ENCODE data around the gene PIANP. TPM values are rescaled to one million over a fixed set of nuclear protein-coding genes. Genes with fewer than 3 reads are reported as not detected.

PIANP gene
- total RNA-seq, 4 donors from 2014 or later, result 0.11 to 0.19 TPM; not detected in 2

DNA sequence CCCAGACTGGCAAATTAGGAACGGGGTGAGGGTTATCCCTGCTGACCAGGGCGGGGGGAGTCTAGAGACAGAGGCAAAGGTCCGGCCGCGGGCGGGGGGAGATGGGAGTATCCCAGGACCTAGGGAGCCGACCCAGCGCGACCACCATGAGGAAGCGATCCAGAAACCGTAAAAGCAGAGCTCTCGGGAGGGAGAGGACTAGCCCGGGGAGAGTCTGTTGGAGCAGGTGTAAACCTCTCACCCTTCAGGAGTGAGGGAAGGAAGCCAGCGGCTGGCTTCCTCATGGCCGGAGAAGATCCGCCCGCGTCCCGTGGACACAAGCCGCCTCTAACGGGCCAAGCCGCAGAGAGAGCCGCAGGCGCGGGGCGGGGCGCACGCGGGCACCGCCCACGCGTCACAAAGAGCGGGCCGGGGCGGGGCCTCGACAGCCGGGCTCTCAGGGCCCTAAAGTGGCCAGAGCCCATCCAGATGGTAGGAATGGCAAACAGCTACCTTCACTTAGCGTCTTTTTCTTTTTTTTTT is 53.5 kb downstream of the PIANP start, which contains the start of gene ACRBP:
Gene ACRBP (minus strand): TSS at position 350 of the 522 bp plus-strand sequence. CDS start 66 bp downstream, at position 284.
- no peak for DNase-seq
- Histone ChIP-seq H3K27ac (peak within 1 kb of the TSS; percentile 54 to 71 (median 64)), H3K27me3 (no peaks in the 10 kb centered on the region), H3K36me3 (peaks cover 10 to 45% (median 14%) of the 10 kb centered on the region in 3 donors), H3K4me1 (peaks cover 5 to 15% (median 8%) of the 10 kb centered on the region in 3 donors), H3K4me3 (peak within 1 kb of the TSS; percentile 30 to 69 (median 50)), H3K9me3 (no peaks in the 10 kb centered on the region)
- 4 to 14% methylated on average over 19 to 25 of the region's 38 CpGs for WGBS, 2 donors
- intact Hi-C loops (cut with DNase I), result no loop called here
- TF ChIP-seq, protein P1, sequence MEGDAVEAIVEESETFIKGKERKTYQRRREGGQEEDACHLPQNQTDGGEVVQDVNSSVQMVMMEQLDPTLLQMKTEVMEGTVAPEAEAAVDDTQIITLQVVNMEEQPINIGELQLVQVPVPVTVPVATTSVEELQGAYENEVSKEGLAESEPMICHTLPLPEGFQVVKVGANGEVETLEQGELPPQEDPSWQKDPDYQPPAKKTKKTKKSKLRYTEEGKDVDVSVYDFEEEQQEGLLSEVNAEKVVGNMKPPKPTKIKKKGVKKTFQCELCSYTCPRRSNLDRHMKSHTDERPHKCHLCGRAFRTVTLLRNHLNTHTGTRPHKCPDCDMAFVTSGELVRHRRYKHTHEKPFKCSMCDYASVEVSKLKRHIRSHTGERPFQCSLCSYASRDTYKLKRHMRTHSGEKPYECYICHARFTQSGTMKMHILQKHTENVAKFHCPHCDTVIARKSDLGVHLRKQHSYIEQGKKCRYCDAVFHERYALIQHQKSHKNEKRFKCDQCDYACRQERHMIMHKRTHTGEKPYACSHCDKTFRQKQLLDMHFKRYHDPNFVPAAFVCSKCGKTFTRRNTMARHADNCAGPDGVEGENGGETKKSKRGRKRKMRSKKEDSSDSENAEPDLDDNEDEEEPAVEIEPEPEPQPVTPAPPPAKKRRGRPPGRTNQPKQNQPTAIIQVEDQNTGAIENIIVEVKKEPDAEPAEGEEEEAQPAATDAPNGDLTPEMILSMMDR (IDR thresholded peaks at IDR 0.05), result no peak
- TF ChIP-seq POLR2A (IDR thresholded peaks at IDR 0.05), result peak in 2 of 4 donors; percentile 16 to 43

DNA sequence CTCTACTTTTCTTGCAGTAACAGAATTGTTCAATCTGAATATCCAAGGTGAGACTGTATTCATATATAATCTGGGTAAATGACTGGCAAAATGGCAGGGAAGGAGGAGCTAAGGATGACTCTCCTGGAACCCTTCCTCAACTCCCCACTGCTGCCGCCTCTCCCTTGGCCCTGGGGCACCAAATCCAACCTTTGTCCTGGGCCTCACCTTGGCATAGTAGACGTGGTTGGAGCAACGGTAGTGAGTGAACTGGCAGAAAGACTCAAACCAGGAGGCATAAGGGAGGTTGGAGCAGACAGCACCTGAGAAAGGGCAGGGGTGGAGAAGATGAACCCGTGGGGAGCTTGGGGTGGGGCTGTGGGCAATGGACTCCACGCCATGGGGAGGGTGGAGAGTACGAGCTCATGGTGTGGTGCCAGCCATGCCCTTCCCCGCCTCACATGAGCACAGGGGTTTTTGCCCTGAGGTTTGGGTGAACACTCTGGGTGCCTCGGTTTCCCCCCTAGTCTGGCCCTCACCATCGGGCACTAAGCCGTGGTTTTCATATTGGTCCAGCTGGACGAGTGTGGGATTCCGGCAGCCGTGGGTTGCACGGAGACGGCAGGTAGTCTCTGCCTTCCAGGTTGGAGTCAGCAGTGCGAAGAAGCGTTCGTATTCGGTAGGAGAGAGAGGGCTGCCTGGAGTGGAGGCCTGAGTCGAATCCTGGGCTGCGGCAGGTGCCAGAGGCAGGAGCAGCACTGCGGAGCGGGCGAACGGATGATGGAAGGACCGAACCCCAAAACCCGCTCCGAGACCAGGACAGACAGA is 54.1 kb downstream of the PIANP start:
- Histone ChIP-seq H3K27ac (peak overlapping the region; percentile 54 to 71 (median 64)), H3K27me3 (peaks cover 0 to 3% (median 0%) of the 10 kb centered on the region in 4 donors), H3K4me3 (peak overlapping the region; percentile 30 to 69 (median 50)), H3K4me1 (peaks cover 5 to 15% (median 8%) of the 10 kb centered on the region in 3 donors), H3K9me3 (no peaks in the 10 kb centered on the region), H3K36me3 (peaks cover 9 to 38% (median 10%) of the 10 kb centered on the region in 3 donors)
- 47 to 52% methylated on average over 8 to 23 of the region's 28 CpGs for WGBS, 2 donors
- no peak for DNase-seq
- no peak for TF ChIP-seq POLR2A (IDR thresholded peaks at IDR 0.05)
- TF ChIP-seq, protein P1 (IDR thresholded peaks at IDR 0.05), result no peak
- intact Hi-C loops (cut with DNase I), result no loop called here

DNA sequence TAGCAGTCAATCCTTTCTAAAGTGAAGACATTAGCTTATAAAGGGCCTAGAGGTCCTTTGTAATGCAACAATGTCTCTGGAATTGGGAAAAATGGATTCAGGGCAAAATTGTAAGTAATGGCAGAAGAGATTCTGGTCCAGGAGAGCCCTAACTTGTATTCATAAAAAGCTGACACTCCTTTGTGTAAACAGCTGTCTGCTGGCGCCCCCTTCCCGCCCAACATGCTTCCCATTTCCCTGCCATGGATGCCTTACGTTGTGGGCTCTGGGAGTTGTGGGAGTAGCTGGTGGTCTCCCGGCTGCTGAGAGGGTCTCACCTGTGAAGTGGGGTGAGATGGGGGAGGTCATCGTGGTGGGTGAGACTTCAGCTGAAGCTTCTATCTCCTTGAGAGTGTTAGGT is 55.7 kb downstream of the PIANP start:
- intact Hi-C loops (cut with DNase I), result no loop called here
- Histone ChIP-seq H3K27me3 (peaks cover 0 to 3% (median 0%) of the 10 kb centered on the region in 4 donors), H3K9me3 (no peaks in the 10 kb centered on the region), H3K4me1 (peaks cover 5 to 15% (median 8%) of the 10 kb centered on the region in 3 donors), H3K27ac (peak overlapping the region in 2 of 4 donors; percentile 36 to 44), H3K4me3 (no peak overlapping the region), H3K36me3 (peaks cover 0 to 22% (median 0%) of the 10 kb centered on the region in 3 donors)
- WGBS, 2 donors, result 27 to 51% methylated on average over 3 to 5 of the region's 5 CpGs
- DNase-seq, result no peak
- no peak for TF ChIP-seq POLR2A (IDR thresholded peaks at IDR 0.05)
- TF ChIP-seq, protein P1 (IDR thresholded peaks at IDR 0.05), result peak in 3 of 6 experiments; percentile 5 to 16 (median 13)

DNA sequence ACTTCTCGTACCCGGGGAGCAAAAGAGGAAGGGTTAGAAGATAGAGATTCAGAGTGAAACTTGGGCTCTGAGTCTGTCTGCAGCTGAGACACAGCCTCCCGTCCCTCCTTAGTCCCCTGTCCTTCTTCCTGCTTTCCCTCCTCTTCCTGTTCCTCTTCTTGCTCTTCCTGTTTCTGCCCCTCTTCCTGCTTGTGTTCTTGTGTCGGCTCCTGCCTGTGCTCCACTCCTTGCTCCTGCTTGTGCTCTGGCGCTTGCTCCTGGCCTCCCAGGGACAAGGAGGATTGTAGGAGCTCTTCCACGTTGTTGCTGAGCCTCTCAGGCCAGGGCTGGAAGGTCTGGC is 56.4 kb downstream of the PIANP start:
- WGBS, 2 donors, result 56 to 70% methylated on average over 5 of the region's 6 CpGs
- peak overlapping the region in 2 of 4 donors; percentile 36 to 44 for H3K27ac ChIP-seq
- no peaks in the 10 kb centered on the region for H3K9me3 ChIP-seq
- TF ChIP-seq POLR2A (IDR thresholded peaks at IDR 0.05), result no peak
- TF ChIP-seq, protein P1 (IDR thresholded peaks at IDR 0.05), result no peak
- peaks cover 0 to 15% (median 0%) of the 10 kb centered on the region in 3 donors for H3K36me3 ChIP-seq
- H3K4me3 ChIP-seq, result no peak overlapping the region
- intact Hi-C loops (cut with DNase I), result no loop called here
- no peak for DNase-seq
- peaks cover 5 to 21% (median 8%) of the 10 kb centered on the region in 3 donors for H3K4me1 ChIP-seq
- H3K27me3 ChIP-seq, result peaks cover 0 to 3% (median 0%) of the 10 kb centered on the region in 4 donors

Small RNA genes within 50 kb of the gene (small RNA-seq; reads per million reads assigned to genes)
- gene RNU6-781P, result 0 reads per million in 4 donors

Other genes with a start within 250 kb of the PIANP start
- gene TAPBPL, start 248.8 kb downstream of the PIANP start, total RNA-seq, result 10 to 100 TPM in 3 of 4 donors, 1 to 10 TPM in 1; 7.7 to 25.6 (median 18.2) TPM
- gene VAMP1, start 230.1 kb downstream of the PIANP start, total RNA-seq, result 1 to 10 TPM; 1.2 to 9.1 (median 5.1) TPM
- 10 to 100 TPM; 36.3 to 95.5 (median 72.6) TPM for gene MRPL51, start 207.6 kb downstream of the PIANP start, total RNA-seq
- gene NCAPD2, start 206.7 kb downstream of the PIANP start, total RNA-seq, result 10 to 100 TPM; 25.6 to 73.2 (median 55.9) TPM
- 1,000 to 10,000 TPM; 2,526 to 4,151 (median 3,597) TPM for gene GAPDH, start 166.3 kb downstream of the PIANP start, total RNA-seq
- 1 to 10 TPM in 3 of 4 donors, under 1 TPM in 1; 0.76 to 7.4 (median 2.7) TPM for gene IFFO1, start 144.8 kb downstream of the PIANP start, total RNA-seq
- gene NOP2, start 132.5 kb downstream of the PIANP start, total RNA-seq, result 10 to 100 TPM; 36.0 to 51.9 (median 48.2) TPM
- 100 to 1,000 TPM; 116 to 165 (median 127) TPM for gene CHD4, start 93.4 kb downstream of the PIANP start, total RNA-seq
- 10 to 100 TPM; 12.8 to 46.0 (median 17.4) TPM for gene LPAR5, start 64.9 kb downstream of the PIANP start, total RNA-seq
- gene ACRBP, start 53.4 kb downstream of the PIANP start, total RNA-seq, result 1 to 10 TPM in 2 of 4 donors, under 1 TPM in 1, not detected in 1; 0.35 to 4.0 (median 3.2) TPM
- gene ING4, start 37.7 kb downstream of the PIANP start, total RNA-seq, result 10 to 100 TPM in 3 of 4 donors, 1 to 10 TPM in 1; 8.3 to 37.0 (median 26.9) TPM
- 10 to 100 TPM; 19.6 to 36.2 (median 26.8) TPM for gene ZNF384, start 11.4 kb downstream of the PIANP start, total RNA-seq
- gene COPS7A, start 23.2 kb upstream of the PIANP start, total RNA-seq, result 10 to 100 TPM; 39.6 to 57.5 (median 49.1) TPM
- 100 to 1,000 TPM; 158 to 170 (median 162) TPM for gene MLF2, start 52.3 kb upstream of the PIANP start, total RNA-seq
- 100 to 1,000 TPM in 3 of 4 donors, 10 to 100 TPM in 1; 78.2 to 149 (median 123) TPM for gene PTMS, start 65.5 kb upstream of the PIANP start, total RNA-seq
- under 1 TPM in 3 of 4 donors, not detected in 1; 0.35 to 0.76 (median 0.50) TPM for gene LAG3, start 71.7 kb upstream of the PIANP start, total RNA-seq
- 10 to 100 TPM in 1 of 4 donors, 1 to 10 TPM in 3; 1.2 to 11.8 (median 5.0) TPM for gene CD4, start 88.7 kb upstream of the PIANP start, total RNA-seq
- 1 to 10 TPM in 3 of 4 donors, not detected in 1; 1.3 to 2.3 (median 1.5) TPM for gene GPR162, start 121.0 kb upstream of the PIANP start, total RNA-seq
- 1 to 10 TPM; 2.6 to 6.6 (median 4.4) TPM for gene P3H3, start 127.6 kb upstream of the PIANP start, total RNA-seq
- gene GNB3, start 140.1 kb upstream of the PIANP start, total RNA-seq, result under 1 TPM in 1 of 4 donors, not detected in 3; 0.76 TPM
- gene CDCA3, start 150.5 kb upstream of the PIANP start, total RNA-seq, result 10 to 100 TPM in 3 of 4 donors, 1 to 10 TPM in 1; 5.9 to 20.0 (median 12.8) TPM
- gene USP5, start 151.3 kb upstream of the PIANP start, total RNA-seq, result 10 to 100 TPM; 50.6 to 60.0 (median 54.0) TPM
- gene TPI1, start 166.7 kb upstream of the PIANP start, total RNA-seq, result 100 to 1,000 TPM; 547 to 938 (median 723) TPM
- gene SPSB2, start 172.5 kb upstream of the PIANP start, total RNA-seq, result 10 to 100 TPM in 1 of 4 donors, 1 to 10 TPM in 3; 4.3 to 15.8 (median 7.9) TPM
- gene LRRC23, start 204.0 kb upstream of the PIANP start, total RNA-seq, result 1 to 10 TPM; 2.3 to 5.9 (median 4.8) TPM
- 1 to 10 TPM; 5.0 to 8.0 (median 5.5) TPM for gene ENO2, start 213.8 kb upstream of the PIANP start, total RNA-seq
- 10 to 100 TPM; 12.2 to 28.8 (median 22.2) TPM for gene ATN1, start 227.1 kb upstream of the PIANP start, total RNA-seq
- not detected for gene RNU7-1, start 243.0 kb upstream of the PIANP start, total RNA-seq
- gene C12orf57, start 243.2 kb upstream of the PIANP start, total RNA-seq, result 100 to 1,000 TPM; 110 to 377 (median 156) TPM